Spleen (tissue), 11 donors: Measurements from ENCODE around the gene DYRK1A. TPM values are rescaled to one million over a fixed set of nuclear protein-coding genes. Genes with fewer than 3 reads are reported as not detected.

ENCODE experiments used
- DNase-seq: peaks from one replicate; pipeline ENCODE4 v3.0.0-alpha.2; 2020
- H3K27ac ChIP-seq, 8 donors: fragments of 200-600 bp; sonication (generic) in 7 of 8; 1 replicate in 4 of 8; 2 replicates in 4 of 8; pipeline versions ENCODE4 v1.5.0 to v1.8.0; 2016 to 2021; ENCODE audit warnings: inconsistent platforms in 4 of 8, mild to moderate bottlenecking in 4 of 8, moderate library complexity in 1 of 8
- H3K27me3 ChIP-seq, 7 donors: fragments of 200-600 bp; sonication (generic) in 6 of 7; replicated peaks in 1 of 7; 1 replicate in 4 of 7; 2 replicates in 3 of 7; pipeline versions ENCODE4 v1.5.0 to v1.8.0; 2016 to 2021; ENCODE audit warnings: inconsistent platforms in 3 of 7, mild to moderate bottlenecking in 1 of 7
- H3K36me3 ChIP-seq, 6 donors: fragments of 200-600 bp; sonication (generic) in 5 of 6; 1 replicate in 4 of 6; 2 replicates in 2 of 6; pipeline versions ENCODE4 v1.5.0 to v1.8.0; 2016 to 2021; ENCODE audit warnings: inconsistent platforms in 2 of 6
- H3K4me1 ChIP-seq, 6 donors: fragments of 200-600 bp; sonication (generic) in 5 of 6; 1 replicate in 3 of 6; 2 replicates in 3 of 6; pipeline versions ENCODE4 v1.5.0 to v1.8.0; 2016 to 2021; ENCODE audit warnings: inconsistent platforms in 3 of 6
- H3K4me3 ChIP-seq, 8 donors: fragments of 200-600 bp; sonication (generic) in 7 of 8; 1 replicate in 4 of 8; 2 replicates in 4 of 8; pipeline versions ENCODE4 v1.5.0 to v1.8.0; 2016 to 2021; ENCODE audit warnings: inconsistent platforms in 4 of 8, mild to moderate bottlenecking in 4 of 8, moderate library complexity in 2 of 8
- H3K9me3 ChIP-seq, 8 donors: fragments of 200-600 bp; sonication (generic) in 7 of 8; 1 replicate in 4 of 8; 2 replicates in 4 of 8; pipeline versions ENCODE4 v1.5.0 to v1.8.0; 2016 to 2021; ENCODE audit warnings: inconsistent platforms in 4 of 8
- POLR2A ChIP-seq, 3 donors: fragments of 450-650 bp; IDR thresholded peaks; one replicate each; pipeline ENCODE4 v1.5.1; 2017; ENCODE audit warnings: antibody characterized with exemption in 3 of 3, mild to moderate bottlenecking in 1 of 3
- POLR2AphosphoS5 ChIP-seq, 3 donors: sonication (generic); formaldehyde crosslinking; IDR thresholded peaks; one replicate each; pipeline ENCODE4 v1.5.1; 2017; ENCODE audit warnings: antibody characterized with exemption in 3 of 3
- WGBS, 5 donors: extraction: QIAGEN DNeasy Blood & Tissue Kit in 3 of 5; methylation state at CpG; one replicate each; pipeline versions ENCODE4 v1.1.5 to v1.1.7; 2013 to 2018; 5-methylcytosine and 5-hydroxymethylcytosine counted together
- intact Hi-C: fragments of 100-400 bp; cut with DNase I; formaldehyde crosslinking; loops from one replicate; pipeline ENCODE4 v1.15.0; 2023; ENCODE audit warnings: low total_unique reads
- polyA plus RNA-seq, 3 donors: library from polyadenylated mRNA; stranded (reverse); fragments of 200-250 nt; gene quantifications; one replicate each; pipeline ENCODE4 v1.2.1, GENCODE V29; 2013
- total RNA-seq, 7 donors: library from RNA; depleted of rRNA in 3 of 7; stranded (reverse); fragments of >200 nt in 3 of 7; fragmentation: NEBNext Ultra II Directional in 4 of 7; extraction: Animal tissue kit (Norgen Biotek cat#: 25700) in 4 of 7; gene quantifications; one replicate each; pipeline versions ENCODE4 v1.1.0 to v1.2.1, GENCODE V29; 2016 to 2021
- TF ChIP-seq, protein P1 (sequence below), 11 experiments: fragments of 200-600 bp in 7 of 11; fragments of 450-650 bp in 4 of 11; sonication (generic) in 4 of 11; IDR thresholded peaks in 8 of 11; conservative IDR thresholded peaks in 3 of 11; 1 replicate in 7 of 11; 2 replicates in 4 of 11; pipeline versions ENCODE4 v1.4.0 to v1.8.0; 2016 to 2021; ENCODE audit warnings: antibody characterized with exemption in 11 of 11, inconsistent platforms in 4 of 11, mild to moderate bottlenecking in 1 of 11
- donor health status: healthy with polysubstance abuse.
- donor health status: DM: no; HTN: no; CAD: no; lungs with moderate emphysema.
- donor health status: DM: no; HTN: no; CAD: no.
- donor health status: Bipolar disorder and iron deficiency.
- donor health status: healthy.
- donor health status: DM: no; HTN: no; CAD: no.
- donor health status: DM: yes; HTN: yes; CAD: no.

The DYRK1A gene
- total and polyA plus RNA-seq, 10 donors, result 21.9 to 115 (median 95.1) TPM

DNA sequence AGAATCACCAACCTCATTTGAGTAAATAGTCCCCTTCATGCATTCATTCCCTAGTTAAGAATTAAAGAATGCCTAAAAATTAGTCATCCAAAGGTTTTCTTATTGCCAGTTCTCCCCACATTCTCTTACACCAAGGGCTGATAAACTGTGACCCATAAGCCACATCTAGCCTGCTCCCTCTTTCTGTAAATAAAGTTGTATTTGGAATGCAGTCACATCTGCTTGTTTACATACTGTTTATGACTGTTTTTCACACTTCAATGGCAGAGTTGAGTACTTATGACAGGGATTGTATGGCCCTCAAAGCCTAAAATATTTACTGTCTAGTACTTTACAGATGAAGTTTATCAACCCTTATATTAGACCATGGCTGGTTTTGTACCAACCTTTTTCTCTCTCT, 16.1 kb upstream of the DYRK1A start:
- Histone ChIP-seq H3K27me3 (no peaks in the 10 kb centered on the region), H3K4me3 (no peak overlapping the region), H3K36me3 (no peaks in the 10 kb centered on the region), H3K27ac (no peak overlapping the region), H3K4me1 (no peaks in the 10 kb centered on the region), H3K9me3 (peaks cover 4 to 41% (median 34%) of the 10 kb centered on the region in 8 donors)
- TF ChIP-seq POLR2AphosphoS5 (IDR thresholded peaks at IDR 0.05), result no peak
- TF ChIP-seq POLR2A (IDR thresholded peaks at IDR 0.05), result no peak
- TF ChIP-seq, protein P1, sequence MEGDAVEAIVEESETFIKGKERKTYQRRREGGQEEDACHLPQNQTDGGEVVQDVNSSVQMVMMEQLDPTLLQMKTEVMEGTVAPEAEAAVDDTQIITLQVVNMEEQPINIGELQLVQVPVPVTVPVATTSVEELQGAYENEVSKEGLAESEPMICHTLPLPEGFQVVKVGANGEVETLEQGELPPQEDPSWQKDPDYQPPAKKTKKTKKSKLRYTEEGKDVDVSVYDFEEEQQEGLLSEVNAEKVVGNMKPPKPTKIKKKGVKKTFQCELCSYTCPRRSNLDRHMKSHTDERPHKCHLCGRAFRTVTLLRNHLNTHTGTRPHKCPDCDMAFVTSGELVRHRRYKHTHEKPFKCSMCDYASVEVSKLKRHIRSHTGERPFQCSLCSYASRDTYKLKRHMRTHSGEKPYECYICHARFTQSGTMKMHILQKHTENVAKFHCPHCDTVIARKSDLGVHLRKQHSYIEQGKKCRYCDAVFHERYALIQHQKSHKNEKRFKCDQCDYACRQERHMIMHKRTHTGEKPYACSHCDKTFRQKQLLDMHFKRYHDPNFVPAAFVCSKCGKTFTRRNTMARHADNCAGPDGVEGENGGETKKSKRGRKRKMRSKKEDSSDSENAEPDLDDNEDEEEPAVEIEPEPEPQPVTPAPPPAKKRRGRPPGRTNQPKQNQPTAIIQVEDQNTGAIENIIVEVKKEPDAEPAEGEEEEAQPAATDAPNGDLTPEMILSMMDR (IDR thresholded peaks at IDR 0.05 in 8 of 11, conservative IDR thresholded peaks at IDR 0.05 in 3 of 11), result no peak
- no peak for DNase-seq
- intact Hi-C loops, result no loop called here

DNA sequence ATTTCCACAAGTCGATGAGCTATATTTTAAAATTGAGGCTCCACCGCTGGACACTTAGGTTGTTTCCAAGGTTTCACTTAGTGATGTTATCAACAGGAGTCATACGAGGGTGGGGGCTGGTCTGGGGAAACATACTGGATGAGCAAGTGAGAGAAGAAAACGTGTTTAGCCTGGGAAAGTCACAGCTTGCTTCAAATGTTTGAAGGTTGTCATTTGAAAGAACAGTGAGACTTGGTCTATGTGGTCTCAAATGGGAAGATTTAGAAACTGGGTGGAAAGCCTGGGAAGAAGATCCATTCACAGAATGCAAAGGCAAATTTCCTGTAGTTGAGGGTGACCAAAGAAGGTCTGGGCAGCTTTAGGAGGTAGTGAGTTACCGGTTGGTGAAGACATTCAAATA, 9.9 kb upstream of the DYRK1A start:
- no peaks in the 10 kb centered on the region for H3K36me3 ChIP-seq
- intact Hi-C loops, result no loop called here
- WGBS, 5 donors, result 56 to 75% (median 65%) methylated on average over 5 of the region's 5 CpGs
- H3K27me3 ChIP-seq, result no peaks in the 10 kb centered on the region
- H3K9me3 ChIP-seq, result peaks cover 0 to 2% (median 0%) of the 10 kb centered on the region in 8 donors
- TF ChIP-seq POLR2AphosphoS5 (IDR thresholded peaks at IDR 0.05) (no peak), POLR2A (IDR thresholded peaks at IDR 0.05) (no peak)
- TF ChIP-seq, protein P1 (IDR thresholded peaks at IDR 0.05 in 8 of 11, conservative IDR thresholded peaks at IDR 0.05 in 3 of 11), result no peak
- peaks cover 0 to 17% (median 11%) of the 10 kb centered on the region in 6 donors for H3K4me1 ChIP-seq
- no peak for DNase-seq
- no peak overlapping the region for H3K4me3 ChIP-seq
- no peak overlapping the region for H3K27ac ChIP-seq

DNA sequence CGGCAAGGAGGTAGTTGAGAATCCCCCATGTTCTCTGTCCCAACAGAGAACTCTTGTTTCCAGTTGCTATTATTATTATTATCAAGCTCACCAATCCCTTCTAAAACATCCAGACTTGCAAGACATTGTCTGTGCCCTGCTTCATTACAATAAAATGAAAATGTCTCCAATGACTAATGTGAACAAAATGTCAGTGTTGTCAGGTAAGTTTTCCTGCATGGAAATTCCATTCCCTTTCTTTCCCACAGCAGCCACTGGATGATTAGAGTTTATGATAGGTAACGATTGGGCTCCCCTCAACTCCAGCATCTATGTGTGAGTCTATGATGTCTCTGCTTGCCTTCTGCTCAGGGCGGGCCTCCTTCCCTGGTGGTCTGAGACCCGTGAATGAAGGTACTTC, 8.9 kb upstream of the DYRK1A start:
- no peaks in the 10 kb centered on the region for H3K36me3 ChIP-seq
- intact Hi-C loops, result no loop called here
- no peaks in the 10 kb centered on the region for H3K27me3 ChIP-seq
- no peak for TF ChIP-seq POLR2A (IDR thresholded peaks at IDR 0.05)
- no peak for TF ChIP-seq POLR2AphosphoS5 (IDR thresholded peaks at IDR 0.05)
- TF ChIP-seq, protein P1 (IDR thresholded peaks at IDR 0.05 in 8 of 11, conservative IDR thresholded peaks at IDR 0.05 in 3 of 11), result no peak
- H3K9me3 ChIP-seq, result no peaks in the 10 kb centered on the region
- WGBS, 5 donors, result 37 to 59% (median 51%) methylated on average over 4 of the region's 4 CpGs
- peak overlapping the region in 5 of 8 donors; percentile 26 to 60 (median 43) for H3K27ac ChIP-seq
- no peak overlapping the region for H3K4me3 ChIP-seq
- H3K4me1 ChIP-seq, result peaks cover 0 to 17% (median 11%) of the 10 kb centered on the region in 6 donors
- DNase-seq, result no peak

DNA sequence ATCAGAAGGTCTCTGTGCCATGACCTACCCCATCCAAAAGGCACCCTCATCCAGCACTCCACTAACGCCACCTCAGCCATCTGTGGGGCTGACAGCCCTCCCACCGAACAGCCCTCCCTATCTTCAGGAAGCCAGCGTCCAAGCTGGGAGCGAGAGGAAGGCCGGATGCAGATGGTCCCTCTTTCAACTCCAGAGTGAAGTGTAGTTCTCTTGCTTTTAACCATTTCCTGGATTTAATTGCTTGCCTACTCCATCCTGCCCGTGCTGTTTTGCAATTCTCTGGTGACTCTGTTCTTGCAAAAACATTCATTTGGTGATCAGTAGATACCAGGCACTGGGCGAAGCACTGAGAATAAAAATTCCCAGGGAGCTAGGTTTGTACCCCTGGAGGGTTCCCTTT, 8.2 kb upstream of the DYRK1A start:
- no peak overlapping the region for H3K4me3 ChIP-seq
- no peaks in the 10 kb centered on the region for H3K36me3 ChIP-seq
- WGBS, 5 donors, result 8 to 14% (median 10%) methylated on average over 7 of the region's 7 CpGs
- H3K27ac ChIP-seq, result peak overlapping the region in 7 of 8 donors; percentile 13 to 60 (median 43)
- H3K4me1 ChIP-seq, result peaks cover 0 to 17% (median 11%) of the 10 kb centered on the region in 6 donors
- no peaks in the 10 kb centered on the region for H3K27me3 ChIP-seq
- TF ChIP-seq POLR2A (IDR thresholded peaks at IDR 0.05), result no peak
- TF ChIP-seq POLR2AphosphoS5 (IDR thresholded peaks at IDR 0.05), result peak; percentile 60 to 91 (median 84)
- TF ChIP-seq, protein P1 (IDR thresholded peaks at IDR 0.05 in 8 of 11, conservative IDR thresholded peaks at IDR 0.05 in 3 of 11), result no peak
- intact Hi-C loops, result no loop called here
- no peaks in the 10 kb centered on the region for H3K9me3 ChIP-seq
- peak; percentile 80 for DNase-seq
